GM10847 (cell line): ENCODE results near the gene ATP8B4.

ENCODE experiments used
- POLR2A ChIP-seq: IDR thresholded peaks from 2 replicates; pipeline ENCODE4 v1.6.1; 2011; ENCODE audit not compliant: insufficient read length; ENCODE audit errors: extremely low read depth

ATP8B4 gene

DNA sequence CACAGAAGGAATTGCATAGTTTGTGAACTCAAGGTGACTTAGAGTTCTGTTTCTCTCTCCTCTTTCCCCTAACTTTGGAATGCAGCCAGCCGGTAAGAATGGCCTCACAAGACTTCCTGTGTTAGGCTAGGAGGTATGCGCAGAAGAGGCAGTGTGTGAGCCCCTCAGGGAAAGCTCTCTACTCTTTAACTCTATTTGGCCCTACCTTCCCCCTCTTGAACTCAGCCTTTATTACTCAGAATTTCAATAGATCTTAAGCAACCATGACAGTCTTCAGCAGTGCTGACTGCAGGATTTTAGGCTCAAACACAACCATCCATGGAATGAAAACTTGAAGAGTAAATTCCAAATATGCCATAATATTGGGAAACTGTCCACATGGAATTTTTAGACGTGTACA lies 288.6 kb downstream of the ATP8B4 start:
- TF ChIP-seq POLR2A = no peak

DNA sequence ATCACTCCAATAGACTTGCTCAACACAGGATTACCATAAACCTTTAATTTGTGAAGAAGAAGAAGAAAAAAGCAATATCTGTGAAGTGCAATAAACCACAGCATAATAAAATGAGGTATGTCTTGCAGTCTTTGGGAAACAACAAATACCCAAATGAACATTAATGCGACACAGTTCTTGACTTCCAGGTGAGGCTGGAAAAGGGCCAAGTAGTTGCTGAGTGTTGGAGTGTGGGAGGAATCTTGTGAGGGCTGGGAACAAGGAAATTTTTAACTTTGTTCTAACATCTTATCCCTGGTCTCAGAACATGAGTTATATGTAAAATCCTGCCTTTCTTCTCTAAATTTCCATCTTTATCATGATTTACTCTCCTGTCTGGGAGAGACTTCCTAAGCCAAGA lies 291.7 kb downstream of the ATP8B4 start:
- TF ChIP-seq POLR2A = no peak

DNA sequence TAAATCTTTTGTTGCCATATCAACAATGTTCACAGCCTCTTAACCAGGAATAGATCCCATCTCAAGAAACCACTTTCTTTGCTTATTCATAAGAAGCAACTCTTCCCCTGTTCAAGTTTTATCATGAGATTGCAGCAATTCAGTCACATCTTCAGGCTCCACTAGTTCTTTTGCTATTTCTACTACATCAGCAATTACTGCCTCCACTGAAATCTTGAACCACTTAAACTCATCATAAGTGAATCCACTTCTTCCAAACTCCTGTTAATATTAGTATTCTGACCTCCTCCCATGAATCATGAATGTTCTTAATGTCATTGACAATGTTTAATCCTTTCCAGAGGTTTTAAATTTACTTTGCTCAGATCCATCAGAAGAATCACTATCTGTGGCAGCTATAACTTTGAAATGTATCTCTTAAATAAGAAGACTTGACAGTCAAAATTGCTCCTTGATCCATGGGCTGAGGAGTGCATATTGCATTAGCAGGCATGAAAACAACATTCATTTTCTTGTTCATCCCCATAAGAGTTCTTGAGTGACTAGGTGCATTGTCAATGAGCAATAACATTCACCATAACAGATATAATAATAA lies 292.3 kb downstream of the ATP8B4 start:
- no peak for TF ChIP-seq POLR2A

DNA sequence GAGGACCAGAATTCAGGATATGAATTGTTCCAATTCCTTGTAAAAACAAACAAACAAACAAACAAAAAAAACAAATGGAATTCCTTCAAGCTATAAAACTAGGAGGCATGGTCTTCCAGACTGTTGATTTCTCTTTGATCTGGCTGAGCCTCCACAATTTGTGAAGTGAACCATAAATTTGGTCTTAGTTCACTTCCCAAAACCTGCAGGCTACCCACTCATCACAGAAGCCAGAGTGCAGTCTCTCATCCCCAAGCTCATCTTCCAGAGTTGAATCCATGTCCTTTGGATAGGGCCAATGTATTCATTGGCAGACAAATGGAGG lies 294.3 kb downstream of the ATP8B4 start:
- no peak for TF ChIP-seq POLR2A

DNA sequence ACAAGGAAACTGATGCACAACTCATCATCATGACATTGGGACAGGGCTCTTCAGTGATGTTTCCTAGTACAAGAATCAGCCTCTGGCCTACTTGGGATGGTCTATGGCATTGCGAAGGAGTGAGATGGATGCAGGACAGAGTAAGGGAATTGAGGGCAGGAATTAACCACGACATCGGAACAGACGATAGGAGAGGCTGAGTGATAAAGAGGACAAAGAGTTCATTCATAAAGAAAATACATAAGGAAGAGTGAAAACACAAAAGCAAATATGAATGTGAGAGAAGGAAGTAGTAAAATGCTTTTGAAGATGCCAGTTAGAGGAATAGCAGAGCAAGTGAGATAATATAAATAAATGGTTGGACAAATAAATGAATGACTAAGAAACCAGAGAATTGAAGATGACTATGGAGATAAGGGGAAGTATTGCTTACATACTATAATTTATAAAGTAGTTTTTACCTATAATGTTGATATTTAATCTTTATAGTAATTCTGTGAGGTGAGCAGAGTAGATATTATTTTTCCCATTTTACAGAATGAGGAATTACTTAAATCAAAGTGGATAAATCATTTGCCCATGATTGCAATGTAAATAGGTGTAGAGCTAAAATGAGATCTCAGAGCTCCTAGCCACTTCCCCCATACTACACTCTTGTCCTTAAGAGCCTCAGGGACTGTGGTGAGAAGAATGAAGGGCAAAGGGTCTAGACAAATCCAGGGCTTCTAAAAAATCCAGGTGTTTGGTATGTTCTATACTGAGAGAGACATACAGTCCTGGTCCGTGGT lies 294.9 kb downstream of the ATP8B4 start:
- TF ChIP-seq POLR2A = no peak

DNA sequence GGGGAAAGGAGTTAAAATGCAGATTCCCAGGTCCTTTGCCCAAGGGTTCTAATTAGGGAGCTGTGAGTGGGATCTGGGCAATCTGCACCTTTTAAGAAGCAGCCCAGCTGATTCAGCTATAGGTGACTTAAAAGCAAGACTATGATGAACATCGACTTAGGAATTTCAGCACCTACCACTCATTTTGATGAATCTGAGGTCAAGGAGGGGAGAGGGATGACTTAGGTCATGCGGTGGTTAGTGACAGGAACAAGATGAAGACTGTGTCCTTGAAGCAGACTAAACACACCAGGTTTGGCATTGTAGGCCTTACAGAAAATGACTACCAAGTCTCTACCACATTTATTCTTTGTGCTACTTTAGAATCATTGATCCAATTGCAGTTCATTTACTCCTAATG lies 301.9 kb downstream of the ATP8B4 start:
- no peak for TF ChIP-seq POLR2A

DNA sequence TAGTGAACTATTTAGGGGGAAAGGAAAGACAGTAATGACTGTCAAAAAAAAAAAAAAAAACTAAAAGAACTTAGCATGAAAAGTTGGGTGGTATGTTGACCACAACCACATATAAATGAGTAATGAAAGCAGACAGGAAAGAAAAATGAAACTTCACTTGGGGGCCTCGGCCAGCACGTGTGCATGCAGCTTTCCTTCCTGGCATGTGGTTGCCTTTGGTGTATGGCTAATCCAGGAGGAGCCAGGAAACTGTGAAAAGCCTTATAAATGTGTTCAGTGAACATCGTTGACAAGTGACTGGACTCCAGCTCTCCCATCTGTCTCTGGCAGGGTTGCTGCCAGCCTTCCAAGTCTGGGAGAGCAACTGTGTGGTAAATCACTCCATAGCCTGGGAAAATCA lies 303.1 kb downstream of the ATP8B4 start:
- TF ChIP-seq POLR2A = no peak

DNA sequence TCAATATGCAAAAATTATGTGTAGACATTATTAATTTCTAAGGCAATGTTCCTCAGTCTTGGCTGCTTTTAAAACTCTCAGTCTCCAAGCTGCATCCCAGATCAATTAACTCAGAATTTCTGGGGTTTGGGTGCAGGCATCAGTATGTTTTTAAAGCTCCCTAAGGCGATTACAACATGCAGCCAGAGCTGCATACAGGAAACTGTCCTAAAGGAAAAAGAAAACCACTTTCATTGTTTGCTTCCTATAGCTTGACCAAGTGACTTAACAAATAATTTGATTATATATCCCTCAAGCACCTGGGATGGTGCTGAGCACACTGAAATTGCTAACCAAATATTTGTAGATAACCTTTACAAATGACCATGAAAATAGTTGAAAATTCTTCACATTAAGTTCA lies 303.5 kb downstream of the ATP8B4 start:
- no peak for TF ChIP-seq POLR2A

DNA sequence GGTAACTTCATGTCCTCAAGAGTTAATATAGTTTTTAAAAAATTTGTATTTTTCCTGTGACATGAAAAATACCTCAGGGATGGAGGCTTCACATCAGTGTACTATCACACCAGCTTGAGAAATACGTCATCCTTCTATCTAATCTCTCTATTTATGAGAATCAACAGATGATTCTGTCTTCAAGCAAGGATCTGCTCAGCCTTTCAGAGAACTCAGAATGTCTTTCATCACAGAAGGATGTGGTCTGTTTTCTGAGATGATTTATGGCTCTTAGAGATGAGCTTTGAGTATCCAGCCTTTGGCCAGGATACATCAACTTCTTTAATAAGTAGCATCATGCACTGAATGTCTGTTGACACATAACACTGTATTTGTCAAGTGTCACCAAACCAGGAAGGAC lies 304.3 kb downstream of the ATP8B4 start:
- TF ChIP-seq POLR2A = no peak

DNA sequence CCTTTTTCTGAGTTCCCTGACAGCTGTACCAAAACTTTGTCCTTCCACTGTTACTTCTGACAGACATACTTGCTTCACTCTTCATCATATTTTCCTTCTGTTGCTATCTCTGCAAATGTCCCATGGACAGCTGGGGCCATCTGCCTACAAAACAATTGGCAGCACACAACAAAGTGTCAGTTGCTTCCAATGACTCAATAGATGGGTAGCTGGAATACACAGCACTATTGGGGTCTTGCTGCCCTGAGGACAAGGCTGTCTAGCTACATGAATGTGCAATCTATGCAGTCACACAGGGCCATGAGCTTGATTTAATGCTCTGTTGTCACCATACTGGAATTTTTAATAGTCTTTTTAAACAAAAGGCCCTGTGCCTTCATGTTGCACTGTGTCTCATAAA lies 305.4 kb downstream of the ATP8B4 start:
- TF ChIP-seq POLR2A = no peak

DNA sequence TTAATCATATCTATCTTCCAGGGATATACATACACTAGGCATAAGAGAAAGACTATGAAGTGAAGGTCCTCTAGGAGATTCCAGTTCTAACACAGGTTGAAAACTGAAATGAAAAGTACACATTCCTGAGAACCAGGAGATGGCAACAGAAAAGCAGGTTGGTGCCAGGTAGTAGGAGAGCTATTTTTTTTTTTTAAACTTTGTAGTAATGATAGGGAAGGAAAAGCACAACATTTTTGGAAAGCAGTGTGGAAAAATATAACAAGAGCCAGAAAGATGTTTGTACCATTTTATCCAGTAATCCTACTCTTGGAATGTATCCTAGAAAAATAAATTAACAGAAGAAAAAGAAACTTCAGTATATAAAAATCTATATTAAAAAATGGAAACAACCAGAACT lies 308.3 kb downstream of the ATP8B4 start:
- no peak for TF ChIP-seq POLR2A

DNA sequence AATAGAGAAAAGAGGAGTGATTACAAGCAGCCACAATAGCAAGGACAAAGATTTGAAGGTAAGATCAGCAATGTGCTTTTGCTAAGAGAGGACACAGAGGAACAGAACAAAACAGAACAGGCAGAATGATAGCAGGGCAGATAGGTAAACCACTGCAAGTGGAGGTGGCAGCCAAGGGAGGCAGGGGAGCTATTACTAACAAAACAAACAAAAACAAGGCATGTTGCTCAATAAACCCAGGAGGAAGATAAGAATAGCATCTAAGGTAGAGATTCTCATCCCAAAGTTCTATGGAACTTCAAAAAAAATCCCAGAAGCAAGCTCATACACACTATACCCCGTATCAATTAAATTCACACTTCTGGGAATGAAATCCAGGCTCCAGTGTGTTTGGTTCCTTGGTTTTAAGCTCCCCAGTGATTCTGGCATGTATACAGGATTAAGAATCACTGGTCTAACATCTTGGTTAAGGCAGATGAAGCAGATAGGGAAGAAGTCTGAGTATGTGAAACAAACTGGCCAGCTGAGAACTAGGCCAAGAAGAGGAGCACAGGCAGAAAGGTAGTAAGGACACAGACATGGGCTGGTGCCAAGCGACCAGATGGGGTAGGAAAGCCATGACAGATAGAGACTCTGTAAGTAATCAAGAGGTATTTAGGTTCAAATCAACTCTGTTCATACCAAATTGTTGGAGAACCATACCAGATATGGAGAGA lies 309.0 kb downstream of the ATP8B4 start:
- no peak for TF ChIP-seq POLR2A

DNA sequence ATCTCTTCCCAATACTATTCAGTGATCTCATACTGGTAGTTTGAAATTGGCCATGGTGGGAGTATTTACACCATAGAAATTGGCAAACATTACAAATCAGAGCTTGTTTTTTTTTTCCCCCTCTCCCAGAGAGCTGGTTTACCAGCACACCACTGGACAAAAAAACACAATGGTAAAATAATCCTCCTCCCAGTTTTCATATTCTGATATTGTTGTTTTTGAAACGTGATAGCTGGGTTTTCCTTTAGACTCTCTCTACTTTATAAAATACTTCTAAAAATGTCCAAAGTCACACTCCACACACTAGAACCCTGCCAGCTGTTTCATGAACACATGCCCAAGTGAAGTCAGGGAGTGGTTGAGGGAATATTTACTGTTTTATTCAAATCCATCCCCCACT lies 310.7 kb downstream of the ATP8B4 start:
- TF ChIP-seq POLR2A = no peak
